ENCODE data around the gene C16orf87. TPM values are rescaled to one million over a fixed set of nuclear protein-coding genes. Genes with fewer than 3 reads are reported as not detected.
"Not testable (repeated sequence)": the region's sequence is repeated elsewhere in the genome, so short reads cannot be mapped to it uniquely, and the experiment has no call there.

The C16orf87 gene
- polyA plus RNA-seq, 1 donor from 2014 or later: 27.5 TPM

DNA sequence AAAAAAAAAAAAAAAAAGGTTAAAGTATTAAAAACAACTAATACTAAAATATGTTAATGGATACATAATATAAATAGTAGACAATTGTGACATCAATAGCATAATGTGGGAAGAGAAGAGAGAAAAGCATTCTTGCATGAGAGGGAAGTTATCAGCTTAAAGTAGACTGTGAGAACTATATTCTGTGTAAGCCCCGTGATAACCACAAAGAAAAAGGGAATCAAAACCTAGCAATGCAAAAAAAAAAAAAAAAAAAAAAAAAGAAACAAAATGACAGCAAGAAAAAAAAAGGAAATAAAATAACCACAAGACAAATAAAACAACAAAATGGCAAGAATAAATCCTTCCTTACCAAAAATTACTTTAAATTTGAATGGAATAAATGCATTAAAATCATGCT is 43.1 kb downstream of the C16orf87 start:
- H3K27me3 ChIP-seq (ENCODE audit: insufficient read depth, low read depth, low read length): no peaks in the 10 kb centered on the region

DNA sequence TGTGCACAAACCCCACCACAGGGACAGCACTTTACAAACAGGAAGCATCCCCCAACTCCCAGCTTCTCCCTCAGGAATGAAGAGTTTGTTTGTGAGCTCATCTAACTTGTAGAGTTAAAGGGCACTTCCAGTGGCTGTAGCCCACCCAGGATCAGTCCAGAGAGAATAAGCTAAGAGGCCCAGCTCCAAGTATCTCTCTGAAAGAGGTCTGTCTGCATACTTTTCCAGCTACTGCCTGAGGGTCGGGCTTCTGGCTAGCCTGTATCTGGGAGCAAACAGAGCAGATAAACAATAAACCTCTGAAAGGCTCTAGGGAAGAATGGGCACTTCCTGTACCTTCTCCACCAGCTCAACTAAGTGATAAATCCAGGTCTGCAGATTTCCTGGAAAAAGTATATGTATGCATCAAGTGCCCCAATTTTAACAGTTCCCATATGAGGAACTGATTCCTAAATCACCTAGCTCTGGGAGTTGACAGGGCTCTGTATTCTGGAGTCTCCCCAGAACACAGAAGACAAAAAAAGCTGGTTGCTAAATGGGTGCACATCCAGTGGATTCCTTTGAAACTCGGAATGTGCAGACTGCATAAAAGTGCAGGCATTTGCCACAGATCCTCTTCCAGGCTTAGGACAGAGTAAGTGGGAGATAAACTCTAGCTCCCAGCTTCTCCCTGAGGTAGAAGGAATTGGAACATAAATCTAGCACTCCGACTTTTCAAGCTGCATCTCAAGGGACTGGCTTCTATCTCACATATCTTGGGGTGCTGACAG is 45.7 kb downstream of the C16orf87 start:
- Histone ChIP-seq H3K79me2 (replicated peaks; ENCODE audit: insufficient read depth, low read length) (no peaks in the 10 kb centered on the region), H3K36me3 (ENCODE audit: insufficient read depth, low read length) (no peaks in the 10 kb centered on the region), H3K4me3 (ENCODE audit: low read length) (no peak overlapping the region), H4K20me1 (ENCODE audit: insufficient read depth) (no peaks in the 10 kb centered on the region), H2AFZ (ENCODE audit: low read depth, low read length) (no peak overlapping the region), H3K27ac (ENCODE audit: low read length) (no peak overlapping the region), H3K9me3 (ENCODE audit: low read length) (no peaks in the 10 kb centered on the region), H3F3A (ENCODE audit: insufficient read depth, low read length, poor library complexity, severe bottlenecking) (no peaks in the 10 kb centered on the region), H3K9me2 (ENCODE audit: insufficient read depth, low read length) (no peaks in the 10 kb centered on the region), H3K9ac (ENCODE audit: low read length) (no peak overlapping the region), H3K4me2 (ENCODE audit: low read length) (no peak overlapping the region), H3K27me3 (ENCODE audit: insufficient read depth, low read depth, low read length) (no peaks in the 10 kb centered on the region)
- TF ChIP-seq TAF1 (IDR thresholded peaks at IDR 0.05; ENCODE audit: low read depth) (no peak), EZH2 (IDR thresholded peaks at IDR 0.05; ENCODE audit: borderline replicate concordance, insufficient read depth, low read length, poor library complexity, severe bottlenecking) (no peak), POLR2AphosphoS5 (IDR thresholded peaks at IDR 0.05) (no peak), SMC3 (conservative IDR thresholded peaks at IDR 0.05; ENCODE audit: poor library complexity) (no peak), RAD21 (conservative IDR thresholded peaks at IDR 0.05) (no peak), MXI1 (conservative IDR thresholded peaks at IDR 0.05; ENCODE audit: poor library complexity, severe bottlenecking) (no peak), EP300 (conservative IDR thresholded peaks at IDR 0.05; ENCODE audit: poor library complexity, severe bottlenecking) (no peak)
- TF ChIP-seq, protein P1, sequence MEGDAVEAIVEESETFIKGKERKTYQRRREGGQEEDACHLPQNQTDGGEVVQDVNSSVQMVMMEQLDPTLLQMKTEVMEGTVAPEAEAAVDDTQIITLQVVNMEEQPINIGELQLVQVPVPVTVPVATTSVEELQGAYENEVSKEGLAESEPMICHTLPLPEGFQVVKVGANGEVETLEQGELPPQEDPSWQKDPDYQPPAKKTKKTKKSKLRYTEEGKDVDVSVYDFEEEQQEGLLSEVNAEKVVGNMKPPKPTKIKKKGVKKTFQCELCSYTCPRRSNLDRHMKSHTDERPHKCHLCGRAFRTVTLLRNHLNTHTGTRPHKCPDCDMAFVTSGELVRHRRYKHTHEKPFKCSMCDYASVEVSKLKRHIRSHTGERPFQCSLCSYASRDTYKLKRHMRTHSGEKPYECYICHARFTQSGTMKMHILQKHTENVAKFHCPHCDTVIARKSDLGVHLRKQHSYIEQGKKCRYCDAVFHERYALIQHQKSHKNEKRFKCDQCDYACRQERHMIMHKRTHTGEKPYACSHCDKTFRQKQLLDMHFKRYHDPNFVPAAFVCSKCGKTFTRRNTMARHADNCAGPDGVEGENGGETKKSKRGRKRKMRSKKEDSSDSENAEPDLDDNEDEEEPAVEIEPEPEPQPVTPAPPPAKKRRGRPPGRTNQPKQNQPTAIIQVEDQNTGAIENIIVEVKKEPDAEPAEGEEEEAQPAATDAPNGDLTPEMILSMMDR (IDR thresholded peaks at IDR 0.05; ENCODE audit: poor library complexity, severe bottlenecking): no peak
- TF ChIP-seq, protein P2, sequence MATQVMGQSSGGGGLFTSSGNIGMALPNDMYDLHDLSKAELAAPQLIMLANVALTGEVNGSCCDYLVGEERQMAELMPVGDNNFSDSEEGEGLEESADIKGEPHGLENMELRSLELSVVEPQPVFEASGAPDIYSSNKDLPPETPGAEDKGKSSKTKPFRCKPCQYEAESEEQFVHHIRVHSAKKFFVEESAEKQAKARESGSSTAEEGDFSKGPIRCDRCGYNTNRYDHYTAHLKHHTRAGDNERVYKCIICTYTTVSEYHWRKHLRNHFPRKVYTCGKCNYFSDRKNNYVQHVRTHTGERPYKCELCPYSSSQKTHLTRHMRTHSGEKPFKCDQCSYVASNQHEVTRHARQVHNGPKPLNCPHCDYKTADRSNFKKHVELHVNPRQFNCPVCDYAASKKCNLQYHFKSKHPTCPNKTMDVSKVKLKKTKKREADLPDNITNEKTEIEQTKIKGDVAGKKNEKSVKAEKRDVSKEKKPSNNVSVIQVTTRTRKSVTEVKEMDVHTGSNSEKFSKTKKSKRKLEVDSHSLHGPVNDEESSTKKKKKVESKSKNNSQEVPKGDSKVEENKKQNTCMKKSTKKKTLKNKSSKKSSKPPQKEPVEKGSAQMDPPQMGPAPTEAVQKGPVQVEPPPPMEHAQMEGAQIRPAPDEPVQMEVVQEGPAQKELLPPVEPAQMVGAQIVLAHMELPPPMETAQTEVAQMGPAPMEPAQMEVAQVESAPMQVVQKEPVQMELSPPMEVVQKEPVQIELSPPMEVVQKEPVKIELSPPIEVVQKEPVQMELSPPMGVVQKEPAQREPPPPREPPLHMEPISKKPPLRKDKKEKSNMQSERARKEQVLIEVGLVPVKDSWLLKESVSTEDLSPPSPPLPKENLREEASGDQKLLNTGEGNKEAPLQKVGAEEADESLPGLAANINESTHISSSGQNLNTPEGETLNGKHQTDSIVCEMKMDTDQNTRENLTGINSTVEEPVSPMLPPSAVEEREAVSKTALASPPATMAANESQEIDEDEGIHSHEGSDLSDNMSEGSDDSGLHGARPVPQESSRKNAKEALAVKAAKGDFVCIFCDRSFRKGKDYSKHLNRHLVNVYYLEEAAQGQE (IDR thresholded peaks at IDR 0.05; ENCODE audit: borderline replicate concordance): no peak

More for the DNA sequence above, 43.1 kb downstream of the C16orf87 start:
- Histone ChIP-seq H3K9me3 (ENCODE audit: low read length) (no peaks in the 10 kb centered on the region), H3K36me3 (ENCODE audit: insufficient read depth, low read length) (no peaks in the 10 kb centered on the region), H4K20me1 (ENCODE audit: insufficient read depth) (no peaks in the 10 kb centered on the region), H3F3A (ENCODE audit: insufficient read depth, low read length, poor library complexity, severe bottlenecking) (no peaks in the 10 kb centered on the region), H3K4me2 (ENCODE audit: low read length) (no peak overlapping the region), H3K9me2 (ENCODE audit: insufficient read depth, low read length) (no peaks in the 10 kb centered on the region), H2AFZ (ENCODE audit: low read depth, low read length) (no peak overlapping the region), H3K4me3 (ENCODE audit: low read length) (no peak overlapping the region), H3K27ac (ENCODE audit: low read length) (no peak overlapping the region), H3K79me2 (replicated peaks; ENCODE audit: insufficient read depth, low read length) (no peaks in the 10 kb centered on the region), H3K9ac (ENCODE audit: low read length) (no peak overlapping the region)
- no peak for TF ChIP-seq EZH2 (IDR thresholded peaks at IDR 0.05; ENCODE audit: borderline replicate concordance, insufficient read depth, low read length, poor library complexity, severe bottlenecking)
- TF ChIP-seq, protein P1 (IDR thresholded peaks at IDR 0.05; ENCODE audit: poor library complexity, severe bottlenecking): no peak
- TF ChIP-seq POLR2AphosphoS5 (IDR thresholded peaks at IDR 0.05): no peak
- TF ChIP-seq EP300 (conservative IDR thresholded peaks at IDR 0.05; ENCODE audit: poor library complexity, severe bottlenecking): no peak
- no peak for TF ChIP-seq RAD21 (conservative IDR thresholded peaks at IDR 0.05)
- TF ChIP-seq SMC3 (conservative IDR thresholded peaks at IDR 0.05; ENCODE audit: poor library complexity): no peak
- TF ChIP-seq MXI1 (conservative IDR thresholded peaks at IDR 0.05; ENCODE audit: poor library complexity, severe bottlenecking): no peak
- TF ChIP-seq, protein P2 (IDR thresholded peaks at IDR 0.05; ENCODE audit: borderline replicate concordance): no peak
- no peak for TF ChIP-seq TAF1 (IDR thresholded peaks at IDR 0.05; ENCODE audit: low read depth)

DNA sequence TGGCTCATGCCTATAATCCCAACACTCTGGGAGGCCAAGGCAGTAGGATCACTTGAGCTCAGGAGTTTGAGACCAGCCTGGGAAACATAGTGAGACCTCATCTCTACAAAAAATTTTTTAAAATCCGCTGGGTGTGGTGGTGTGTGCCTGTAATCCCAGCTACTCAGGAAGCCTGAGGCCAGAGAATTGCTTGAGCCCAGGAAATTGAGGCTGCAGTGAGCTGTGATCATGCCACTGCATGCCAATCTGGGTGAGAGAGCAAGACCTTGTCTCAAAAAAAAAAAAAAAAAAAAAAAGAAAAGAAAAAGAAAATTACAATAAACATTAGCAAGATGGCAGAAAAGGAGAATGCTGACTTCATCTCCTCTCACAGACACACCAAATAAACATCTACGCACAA is 46.4 kb downstream of the C16orf87 start:
- H3K27me3 ChIP-seq (ENCODE audit: insufficient read depth, low read depth, low read length); H3K36me3 ChIP-seq (ENCODE audit: insufficient read depth, low read length); H3K27ac ChIP-seq (ENCODE audit: low read length); H3K4me2 ChIP-seq (ENCODE audit: low read length); H2AFZ ChIP-seq (ENCODE audit: low read depth, low read length); H3K4me3 ChIP-seq (ENCODE audit: low read length); H3K79me2 ChIP-seq (replicated peaks; ENCODE audit: insufficient read depth, low read length); H3K9me3 ChIP-seq (ENCODE audit: low read length); H4K20me1 ChIP-seq (ENCODE audit: insufficient read depth); H3K9me2 ChIP-seq (ENCODE audit: insufficient read depth, low read length); H3K9ac ChIP-seq (ENCODE audit: low read length); H3F3A ChIP-seq (ENCODE audit: insufficient read depth, low read length, poor library complexity, severe bottlenecking): not testable (repeated sequence)

Measured in neural cell (in vitro differentiated cells).